ENCODE measurements around the gene DNAJC6. TPM values are rescaled to one million over a fixed set of nuclear protein-coding genes. Genes with fewer than 3 reads are reported as not detected.

Gene DNAJC6
- 0.44 and 0.83 TPM in 2 replicates for total RNA-seq

DNA sequence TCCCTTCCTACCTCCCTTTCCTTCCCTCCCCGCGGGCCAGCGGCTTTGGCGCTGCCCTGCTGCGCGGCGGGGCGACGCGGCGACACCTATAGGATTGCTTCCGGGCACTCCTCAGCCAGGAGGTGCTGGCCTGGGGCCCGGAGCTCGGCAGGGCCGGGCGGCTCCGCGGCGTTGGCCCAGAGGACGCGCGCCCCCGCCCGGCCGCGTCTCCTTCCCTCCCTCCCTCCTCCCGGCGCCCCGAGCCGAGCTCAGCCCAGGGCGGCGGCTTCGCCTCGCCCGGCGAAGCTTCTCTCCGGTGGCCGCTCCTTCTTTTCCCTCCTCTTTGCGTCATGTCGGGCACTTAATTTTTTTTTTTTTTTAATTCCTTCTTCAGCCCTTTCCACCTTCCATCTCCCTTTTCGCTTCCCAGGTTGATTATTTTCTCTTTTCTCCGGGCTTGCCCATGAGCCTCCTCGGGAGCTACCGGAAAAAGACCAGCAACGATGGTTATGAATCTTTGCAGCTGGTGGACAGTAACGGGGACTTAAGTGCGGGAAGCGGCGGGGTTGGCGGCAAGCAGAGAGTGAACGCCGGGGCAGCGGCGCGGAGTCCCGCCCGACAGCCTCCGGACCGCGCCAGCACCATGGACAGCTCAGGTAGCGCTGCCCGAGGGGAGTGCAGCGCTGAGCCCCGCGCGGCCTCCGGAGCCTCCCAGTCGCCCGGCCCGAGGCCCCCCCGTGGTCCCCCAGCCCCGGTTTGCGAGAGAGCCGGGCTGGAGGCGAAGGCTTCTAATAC, at the start of gene DNAJC6:
DNAJC6 (plus strand) TSS at position 240 of the 774 bp plus-strand sequence; CDS start at position 443, 203 bp downstream.

DNA sequence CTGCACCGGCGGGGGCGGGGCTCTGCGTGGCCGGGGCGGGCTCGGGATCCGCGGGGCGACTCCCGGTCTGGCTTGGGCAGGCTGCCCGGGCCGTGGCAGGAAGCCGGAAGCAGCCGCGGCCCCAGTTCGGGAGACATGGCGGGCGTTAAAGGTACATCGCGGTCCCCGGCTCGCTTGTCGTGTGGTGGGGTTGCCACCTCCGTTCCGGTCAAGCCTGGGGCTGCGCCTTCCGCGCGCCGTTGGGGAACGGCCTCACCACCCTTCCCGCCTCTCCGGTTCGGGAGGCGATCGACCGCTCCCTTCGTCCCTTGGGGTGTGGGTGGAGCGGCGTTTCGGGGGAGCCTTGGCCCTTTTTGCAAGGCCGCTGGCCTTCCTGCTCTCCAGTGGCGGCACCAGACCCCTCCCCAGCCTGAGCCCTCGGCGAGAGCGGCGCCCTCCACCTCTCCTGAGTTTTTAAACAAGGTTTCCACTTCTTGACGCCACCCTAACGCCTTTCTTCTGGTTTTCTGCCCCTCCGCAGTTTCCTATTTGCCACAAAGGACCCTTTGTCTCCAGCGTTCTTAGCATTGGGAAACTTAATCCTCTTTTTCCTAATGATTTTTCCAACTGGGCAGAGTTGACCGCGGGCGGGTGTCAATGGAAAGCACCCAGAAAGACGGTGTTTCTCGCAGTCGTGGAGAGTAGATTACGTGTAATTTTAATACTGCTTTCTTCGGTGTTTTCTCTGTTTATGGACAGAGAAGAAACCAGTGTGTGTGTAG, 111.4 kb downstream of the DNAJC6 start, which contains the start of the genes LEPR and LEPROT:
LEPR (plus strand) TSS at position 79 of the 761 bp plus-strand sequence. CDS start 144,898 bp downstream, outside the sequence.
LEPROT (plus strand) TSS at position 79 of the 761 bp plus-strand sequence; CDS start at position 136, 57 bp downstream.

Other genes with a start within 250 kb of the DNAJC6 start
- gene AK4, start 161.3 kb upstream of the DNAJC6 start, total RNA-seq, result 23.4 and 24.8 TPM in 2 replicates
- 12.4 and 28.6 TPM in 2 replicates for gene LEPR, start 111.1 kb downstream of the DNAJC6 start, total RNA-seq
- 47.9 and 58.1 TPM in 2 replicates for gene LEPROT, start 111.1 kb downstream of the DNAJC6 start, total RNA-seq